Anterior cingulate cortex (tissue), 58 donors: ENCODE data around the gene GBX1.
A peak's percentile ranks its signal among the peaks of the same experiment; 100 is the strongest.

Experiments used
- DNase-seq, 58 donors: peaks; one replicate each; lab custom pipeline; 2025; lab: John Stamatoyannopoulos, UW

The GBX1 gene

DNA sequence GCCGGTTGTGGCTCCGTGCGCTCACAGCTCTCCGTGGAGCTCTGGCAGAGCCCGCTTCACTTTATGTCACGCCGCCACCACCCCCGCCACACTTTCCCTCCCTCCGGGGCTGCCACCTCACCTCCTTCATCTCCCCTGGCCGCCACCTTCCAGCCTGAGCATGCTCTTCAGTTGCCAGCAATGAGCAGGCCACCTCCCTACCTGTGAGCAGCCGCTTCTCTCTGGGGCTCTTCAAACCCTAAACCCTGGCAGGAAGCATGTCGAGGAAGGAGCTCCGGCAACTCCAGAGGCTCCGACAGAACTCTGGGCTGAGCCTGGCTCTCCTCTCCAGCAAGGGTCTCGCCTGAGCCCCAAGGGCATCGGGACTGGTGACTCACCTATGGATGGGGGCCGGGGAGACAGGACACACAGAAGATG lies 36.7 kb downstream of the GBX1 start:
- no peak for DNase-seq

DNA sequence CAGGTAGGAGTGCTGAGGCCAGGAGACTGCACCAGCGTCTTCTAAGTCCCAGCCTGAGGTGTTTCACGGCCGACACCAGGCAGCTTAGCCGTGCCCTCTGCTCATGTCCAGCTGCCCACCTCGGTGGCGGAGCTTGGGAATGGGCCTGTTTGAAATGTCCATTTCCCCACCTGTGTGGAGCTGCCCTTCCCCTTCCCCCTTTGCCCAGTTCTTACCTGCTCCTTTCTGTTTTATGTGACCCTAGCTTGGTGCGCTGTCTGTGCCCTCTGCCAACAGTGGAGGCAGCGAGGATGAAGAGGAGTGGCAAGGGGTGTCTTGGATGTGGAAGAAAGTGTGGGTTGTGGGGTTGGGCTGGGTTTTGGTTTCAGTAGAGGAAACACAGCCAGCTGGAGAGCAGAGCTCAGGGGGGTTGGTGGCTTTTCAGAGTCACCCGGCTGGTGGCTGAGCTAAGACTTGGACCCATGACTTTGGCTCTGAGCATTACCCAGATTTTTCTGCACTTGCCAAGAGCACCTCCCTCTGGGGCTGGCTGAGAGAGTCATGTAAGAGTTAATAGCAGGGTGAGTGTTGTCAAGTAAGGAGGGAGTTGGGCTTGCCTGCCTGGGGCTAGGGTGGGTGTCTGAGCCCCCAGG lies 37.4 kb downstream of the GBX1 start:
- no peak for DNase-seq

DNA sequence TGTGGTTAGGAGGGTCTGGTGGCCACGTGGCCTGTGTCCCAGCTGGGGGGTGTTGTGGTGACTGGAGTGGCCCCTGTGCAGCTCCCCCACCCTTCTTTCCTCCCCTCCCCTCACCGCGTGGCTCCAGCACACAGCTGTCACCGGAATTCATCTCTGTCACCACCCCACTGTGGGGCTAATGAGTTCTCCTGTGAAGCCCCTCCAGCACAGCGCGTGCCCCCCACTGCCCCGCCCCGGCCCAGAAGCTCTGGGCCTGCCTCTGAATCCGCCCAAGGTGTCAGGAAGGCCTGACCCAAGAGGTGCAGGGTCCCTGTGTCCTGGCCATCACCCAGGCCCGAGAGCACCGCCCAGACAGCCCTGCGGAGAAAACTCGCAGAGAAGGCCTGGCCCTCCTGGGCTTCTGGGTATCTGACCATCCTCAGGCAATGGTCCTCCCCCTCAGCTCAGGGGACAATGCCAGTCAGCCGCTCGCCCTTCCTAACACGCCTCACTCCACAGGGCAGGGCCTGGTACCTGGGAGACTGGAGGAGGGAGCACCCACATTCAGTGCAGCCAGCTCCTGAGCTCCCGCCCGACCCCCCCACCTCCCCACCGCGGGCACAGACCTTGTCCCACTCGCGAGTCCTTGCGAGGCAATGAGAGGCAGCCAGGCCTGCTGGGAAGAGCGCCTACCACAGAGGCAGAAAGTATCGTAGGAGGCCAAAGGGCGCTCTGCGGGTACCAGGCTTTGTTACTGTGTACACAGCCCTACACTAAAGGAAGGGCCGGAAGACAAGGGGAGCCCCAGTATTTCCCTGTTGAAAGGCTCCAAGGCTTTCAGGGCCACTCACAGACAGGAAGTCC lies 38.2 kb downstream of the GBX1 start:
- no peak for DNase-seq

DNA sequence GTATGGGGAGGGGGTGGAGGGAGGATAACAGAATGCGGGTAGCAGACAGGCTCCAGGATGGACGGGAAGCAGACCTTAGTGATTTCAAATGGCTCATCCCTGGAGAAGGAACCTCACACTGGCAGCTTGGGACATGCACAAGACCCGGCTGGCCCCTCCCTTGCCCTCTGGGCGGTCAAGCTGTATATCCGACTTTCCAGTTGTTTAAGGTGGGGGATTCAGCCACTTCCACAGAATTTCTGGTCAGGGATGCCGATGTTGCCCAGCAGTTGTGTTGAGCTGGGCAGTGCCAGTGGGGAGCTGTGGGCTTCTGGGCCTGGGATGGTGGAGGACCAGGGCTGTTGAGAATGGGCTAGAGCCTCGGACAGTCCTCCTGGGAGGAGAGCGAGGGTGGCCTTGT lies 38.8 kb downstream of the GBX1 start:
- DNase-seq = no peak

DNA sequence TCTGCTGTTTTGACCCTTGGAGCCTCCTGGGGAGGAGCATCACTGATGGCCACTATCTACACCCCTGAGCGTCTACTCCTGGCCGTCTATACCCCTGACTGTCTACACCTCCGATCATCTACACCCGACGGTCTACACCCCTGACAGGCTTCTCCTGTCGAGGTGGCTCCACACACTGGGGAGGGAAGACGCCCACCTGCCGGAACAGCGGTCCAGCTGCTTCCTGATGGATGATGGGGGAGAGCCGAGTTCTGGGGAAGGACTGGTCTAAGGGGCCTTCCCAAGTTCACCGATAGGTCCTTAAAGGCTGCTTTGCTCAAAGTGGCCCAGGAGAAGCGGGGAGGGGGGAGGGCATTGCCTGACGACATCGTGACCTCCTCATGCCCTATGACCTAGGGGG lies 39.4 kb downstream of the GBX1 start:
- no peak for DNase-seq

DNA sequence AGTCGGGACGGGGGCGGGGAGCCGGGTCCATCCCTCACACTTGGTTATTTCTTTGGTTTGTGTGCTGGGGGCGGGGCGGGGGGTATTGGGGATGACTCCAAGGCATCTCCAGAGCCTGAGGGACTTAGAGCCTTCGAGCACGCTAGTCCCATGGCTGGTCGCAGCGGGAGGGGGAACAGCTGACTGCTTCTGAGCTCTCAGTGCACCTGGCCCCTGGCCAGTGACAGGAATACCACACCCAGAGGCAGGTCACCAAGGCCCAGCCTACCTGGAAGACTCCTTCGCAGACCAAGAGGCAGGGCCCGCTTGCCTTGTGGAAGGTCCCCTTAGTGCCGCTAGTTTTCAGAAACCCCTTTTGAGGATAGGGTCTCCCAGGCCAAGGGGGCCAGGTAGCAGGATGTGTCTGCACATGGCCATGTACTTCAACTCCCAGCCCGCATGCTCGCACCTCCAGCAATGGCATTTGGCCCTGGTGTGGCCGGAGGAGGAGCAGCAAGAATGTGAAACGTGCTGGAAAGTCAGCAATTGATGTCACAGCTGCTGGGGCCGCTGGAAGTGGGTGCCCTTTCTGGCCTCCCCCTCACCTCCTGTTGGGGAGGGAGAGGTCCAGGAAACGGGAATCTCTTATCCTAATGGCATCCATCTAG lies 40.9 kb downstream of the GBX1 start:
- DNase-seq = no peak

DNA sequence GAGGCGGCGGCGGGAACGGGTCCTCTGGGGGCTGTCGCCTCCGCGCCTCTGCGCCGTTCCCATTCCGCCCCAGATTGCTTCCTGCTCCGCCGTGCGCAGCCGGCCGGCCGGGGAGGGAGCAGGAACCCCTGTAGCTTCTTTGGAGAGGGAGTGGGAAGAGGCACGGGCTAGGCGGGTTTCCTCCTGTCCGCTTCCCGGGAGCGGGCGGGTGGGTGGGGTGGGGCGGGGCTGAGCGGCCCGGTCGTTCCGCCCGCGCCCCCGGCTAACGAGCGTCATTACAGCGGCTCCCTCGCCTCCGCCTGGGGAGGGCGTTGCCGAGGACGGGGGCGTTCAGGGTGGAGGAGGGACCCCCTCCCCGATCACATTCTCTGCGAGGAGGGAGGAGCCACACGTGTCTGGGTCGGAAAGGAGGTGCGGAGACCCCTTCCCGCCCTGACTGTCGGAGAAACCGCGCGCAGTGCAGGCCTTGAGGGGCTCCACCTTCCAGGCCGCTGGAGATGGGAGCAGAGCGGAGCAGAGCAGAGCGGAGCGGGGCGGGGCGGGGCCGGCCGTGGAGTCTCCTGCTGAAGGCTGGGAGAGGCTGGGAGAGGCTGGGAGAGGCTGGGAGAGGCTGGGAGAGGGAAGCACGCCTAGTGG lies 41.5 kb downstream of the GBX1 start:
- DNase-seq = peak in 2 of 58 donors; percentile 16 to 49

DNA sequence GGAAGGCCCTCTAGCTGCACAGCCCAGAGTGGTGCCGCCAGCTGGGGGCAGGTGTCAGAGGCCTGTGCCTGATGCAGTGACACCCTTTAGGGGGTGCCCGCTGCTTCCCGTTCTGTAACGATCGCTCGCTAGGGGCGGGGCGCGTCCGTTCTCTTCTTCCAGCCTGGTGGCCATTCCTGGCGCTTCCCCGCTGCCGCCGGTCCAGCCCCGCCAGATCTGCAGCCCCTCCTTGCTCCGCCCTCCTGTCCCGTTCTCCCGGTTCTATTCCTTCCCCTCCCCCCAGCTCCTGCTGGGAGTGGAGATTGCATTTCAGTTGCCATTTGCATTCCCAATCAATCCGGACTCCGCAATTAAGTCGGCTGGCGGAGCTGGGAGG lies 42.0 kb downstream of the GBX1 start:
- peak in 2 of 58 donors; percentile 16 to 41 for DNase-seq

DNA sequence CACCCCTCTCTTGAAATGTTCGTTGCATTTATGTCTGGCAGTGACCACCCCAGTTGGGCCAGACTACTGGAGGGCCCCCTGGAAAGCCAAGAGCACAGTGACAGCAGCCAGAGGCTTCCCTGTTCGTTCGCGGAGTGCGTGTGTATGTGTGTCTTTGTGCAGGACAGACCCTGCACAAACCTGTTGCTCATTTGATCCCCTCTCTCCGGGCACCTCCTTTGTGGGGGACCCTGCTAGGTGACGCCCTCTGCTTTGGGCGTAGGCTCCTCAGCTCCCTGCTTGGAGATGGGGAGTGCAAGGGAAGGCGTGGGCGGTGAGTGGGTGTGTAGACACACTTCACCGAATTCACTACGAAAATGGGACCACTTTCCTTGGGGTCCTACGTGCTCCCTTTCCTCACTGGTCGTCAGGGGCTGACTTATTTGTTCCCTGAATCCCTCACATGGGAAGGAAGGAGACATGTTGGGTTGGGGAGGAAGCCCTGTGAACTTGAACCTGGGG lies 42.5 kb downstream of the GBX1 start:
- DNase-seq = no peak

DNA sequence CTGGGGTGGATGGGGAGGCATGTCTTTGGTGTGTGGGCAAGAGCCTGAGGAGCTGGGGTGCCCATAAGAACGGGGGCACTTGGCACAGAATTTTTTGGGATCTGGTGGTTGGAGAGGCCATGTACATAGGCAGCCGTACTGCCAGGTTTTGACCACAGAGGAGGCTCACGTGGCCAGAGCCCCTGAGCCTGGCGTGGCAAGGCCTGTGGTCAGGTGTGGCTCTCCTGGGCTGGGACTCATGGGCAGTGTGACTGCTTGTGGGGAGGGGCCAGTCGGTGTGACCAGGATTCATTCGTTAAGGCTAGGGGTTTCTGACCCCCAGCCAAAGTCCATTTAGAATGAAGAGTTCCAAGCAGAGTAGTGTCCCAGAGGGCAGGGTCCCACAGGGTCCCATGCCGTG lies 43.0 kb downstream of the GBX1 start:
- DNase-seq = no peak

DNA sequence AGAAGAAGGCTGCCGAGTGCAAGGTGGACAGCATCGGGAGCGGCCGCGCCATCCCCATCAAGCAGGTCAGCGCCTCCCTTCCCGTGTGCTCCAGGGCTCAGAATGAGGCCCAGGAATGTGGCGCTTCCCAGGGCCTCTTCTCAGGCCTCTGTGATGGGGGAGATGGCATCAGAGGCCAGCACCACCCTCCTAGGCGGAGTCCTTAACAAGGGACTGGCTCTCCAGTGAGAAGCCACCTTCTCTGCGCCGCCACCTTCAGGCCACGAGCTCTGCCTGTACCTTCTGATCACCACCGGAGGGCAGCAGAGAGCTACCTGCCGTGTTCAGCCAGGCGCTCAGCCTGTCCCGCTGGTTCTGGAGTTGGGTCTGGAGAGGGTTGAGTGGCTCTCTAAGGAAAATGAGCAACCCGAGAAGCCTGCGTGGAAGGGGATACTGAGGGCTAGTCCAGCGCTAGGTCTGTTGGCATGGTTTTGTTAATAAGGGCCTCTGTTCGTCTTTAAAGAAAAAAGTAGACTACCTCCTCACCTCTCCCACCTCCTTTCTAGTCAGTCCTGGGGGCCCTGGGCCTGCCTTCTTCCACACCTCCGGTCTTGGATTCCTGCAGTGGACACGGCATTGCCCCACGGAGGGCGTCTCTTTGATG lies 43.6 kb downstream of the GBX1 start:
- DNase-seq = peak in 55 of 58 donors; percentile 39 to 92 (median 71)

DNA sequence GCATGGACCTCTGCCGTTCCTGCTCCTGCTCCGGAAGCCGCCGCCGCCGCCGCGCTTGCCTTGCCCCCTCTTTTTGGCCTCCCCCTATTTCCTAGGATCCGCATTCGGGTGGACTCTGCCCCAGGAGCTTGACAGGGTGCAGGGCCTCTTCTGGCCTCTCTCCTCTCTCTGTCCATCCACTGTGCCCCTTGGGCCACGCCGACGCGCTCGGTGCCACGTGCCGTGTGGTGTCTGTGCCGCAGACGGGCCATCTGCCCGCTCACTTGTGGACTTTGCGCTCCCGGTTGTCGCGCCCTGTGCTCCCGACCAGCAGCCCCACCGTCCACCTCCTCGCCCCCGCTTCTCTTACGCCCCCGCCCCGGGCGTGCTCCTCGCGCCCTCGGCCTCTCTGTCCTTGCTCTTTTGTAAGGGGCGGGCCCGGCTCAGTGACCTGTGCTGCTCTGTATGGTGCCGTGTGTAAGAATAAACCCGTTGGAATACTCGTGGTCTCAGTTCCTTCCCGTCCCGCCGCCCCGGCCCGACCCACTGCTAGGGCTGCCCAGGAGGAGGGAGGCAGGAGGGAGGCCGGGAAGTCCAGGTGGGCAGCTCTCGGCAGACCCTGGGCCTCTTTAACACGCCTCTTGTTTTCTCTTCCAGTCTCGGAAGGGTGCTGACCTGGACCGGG lies 44.2 kb downstream of the GBX1 start:
- DNase-seq = no peak

DNA sequence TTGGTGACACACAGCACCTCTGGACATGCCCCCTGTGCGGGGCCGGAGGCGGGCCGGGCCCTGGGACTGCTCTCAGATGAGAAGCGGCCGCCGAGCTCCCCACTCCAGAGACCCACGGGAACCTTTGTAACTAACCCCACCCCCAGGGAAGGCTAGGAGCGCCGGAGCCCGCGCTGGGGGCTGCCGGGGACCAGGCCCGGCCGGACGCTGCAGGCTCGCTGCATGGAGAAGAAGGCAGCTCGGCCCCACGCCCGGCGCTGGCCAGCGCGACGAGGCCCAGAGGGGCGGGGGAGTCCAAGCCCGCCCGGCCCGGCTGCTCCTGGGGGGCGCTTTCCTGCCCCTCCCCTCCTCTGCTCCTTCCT lies 44.7 kb downstream of the GBX1 start:
- no peak for DNase-seq

DNA sequence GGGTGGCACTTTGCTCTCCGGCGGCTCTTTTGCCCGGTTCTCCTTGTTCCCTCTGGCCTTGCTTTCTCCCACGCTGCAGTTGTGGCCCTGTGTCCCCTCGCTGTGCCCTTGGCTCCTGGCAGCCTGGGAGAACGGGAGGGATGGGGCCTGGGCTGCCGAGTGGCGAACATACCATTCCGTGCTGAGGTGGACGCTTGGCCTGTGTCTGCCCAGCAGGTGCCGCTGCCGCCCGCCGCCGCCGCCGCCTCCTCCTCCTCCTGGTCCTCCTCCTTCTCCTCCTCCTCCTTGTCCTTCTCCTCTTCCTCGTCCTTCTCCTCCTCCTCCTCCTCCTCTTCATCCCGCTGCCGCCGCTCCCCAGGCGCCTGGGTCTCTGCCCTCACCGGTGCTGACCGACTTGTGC lies 45.2 kb downstream of the GBX1 start:
- peak in 1 of 58 donors; percentile 47 for DNase-seq

DNA sequence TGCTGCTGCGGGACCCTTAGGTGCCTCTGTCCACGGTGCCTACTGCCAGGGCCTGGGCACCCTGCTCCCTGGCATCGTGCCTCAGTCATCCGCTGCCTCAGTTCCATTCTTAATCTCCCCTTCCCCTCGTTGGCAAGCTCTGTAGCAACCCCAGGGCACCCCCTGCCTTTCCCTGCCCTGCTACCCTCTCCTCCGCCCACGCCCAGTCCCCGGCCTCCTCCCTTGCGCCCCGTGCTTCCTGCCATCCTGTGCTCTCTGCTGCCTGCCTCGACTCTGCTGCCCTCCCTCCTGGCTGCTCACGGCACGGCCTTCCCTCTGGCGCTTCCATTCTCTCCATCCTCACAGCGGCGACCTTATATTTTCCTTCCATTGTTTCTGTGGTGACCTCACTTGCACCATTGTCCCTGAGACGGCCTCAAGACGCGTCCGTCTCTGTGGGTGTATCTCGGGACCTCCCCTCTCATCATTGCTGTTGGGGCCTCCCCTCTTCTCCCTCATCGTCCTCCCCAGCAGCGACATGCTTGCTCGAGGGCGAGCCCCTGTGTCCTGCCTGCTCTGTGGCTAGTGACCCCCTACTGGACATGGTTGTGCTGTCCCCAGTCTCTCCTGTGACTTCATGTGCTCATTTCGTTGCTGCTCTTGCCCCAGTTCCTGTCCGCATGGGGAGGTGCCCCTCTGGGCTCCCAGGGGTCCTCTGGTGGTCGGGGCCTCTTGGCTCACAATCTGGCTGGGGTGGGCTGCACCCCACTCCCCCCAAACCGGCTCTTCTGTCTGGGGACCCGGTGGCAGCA lies 45.9 kb downstream of the GBX1 start:
- DNase-seq = no peak

DNA sequence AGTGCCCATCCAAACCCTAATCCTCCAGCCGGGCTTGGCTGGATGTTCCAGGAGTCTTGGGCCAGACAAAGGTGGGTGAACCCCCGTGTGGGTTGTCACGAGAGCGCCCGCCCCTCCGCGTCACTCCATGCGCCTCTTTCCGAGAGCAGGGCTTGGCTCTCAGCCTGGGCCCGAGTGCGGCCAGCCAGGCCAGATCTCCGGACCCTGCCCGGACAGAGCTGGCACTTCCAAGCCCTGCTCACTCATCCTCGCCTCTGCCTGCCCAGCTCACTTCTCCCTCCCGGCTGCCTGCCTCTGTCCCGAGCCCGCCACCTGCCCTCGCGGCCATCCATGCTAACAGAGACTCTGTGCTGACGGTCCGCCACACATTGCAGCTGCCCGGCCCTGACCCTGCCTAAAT lies 46.6 kb downstream of the GBX1 start:
- peak in 37 of 58 donors; percentile 10 to 74 (median 43) for DNase-seq

DNA sequence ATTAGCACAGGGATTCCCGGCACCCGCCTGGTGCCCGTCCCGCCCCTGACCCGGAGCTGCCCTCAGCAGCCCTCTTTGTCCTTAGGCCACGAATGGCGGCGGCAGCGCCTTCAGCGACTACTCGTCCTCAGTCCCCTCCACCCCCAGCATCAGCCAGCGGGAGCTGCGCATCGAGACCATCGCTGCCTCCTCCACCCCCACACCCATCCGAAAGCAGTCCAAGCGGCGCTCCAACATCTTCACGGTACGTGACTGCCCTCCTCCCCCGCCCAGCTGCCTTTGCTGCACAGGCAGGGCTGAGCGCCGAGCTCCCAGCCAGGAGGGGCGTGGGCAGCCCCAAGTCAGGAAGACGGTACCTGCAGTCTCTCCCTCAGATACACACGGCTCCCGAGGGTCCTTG lies 47.6 kb downstream of the GBX1 start:
- peak in 38 of 58 donors; percentile 14 to 84 (median 52) for DNase-seq

DNA sequence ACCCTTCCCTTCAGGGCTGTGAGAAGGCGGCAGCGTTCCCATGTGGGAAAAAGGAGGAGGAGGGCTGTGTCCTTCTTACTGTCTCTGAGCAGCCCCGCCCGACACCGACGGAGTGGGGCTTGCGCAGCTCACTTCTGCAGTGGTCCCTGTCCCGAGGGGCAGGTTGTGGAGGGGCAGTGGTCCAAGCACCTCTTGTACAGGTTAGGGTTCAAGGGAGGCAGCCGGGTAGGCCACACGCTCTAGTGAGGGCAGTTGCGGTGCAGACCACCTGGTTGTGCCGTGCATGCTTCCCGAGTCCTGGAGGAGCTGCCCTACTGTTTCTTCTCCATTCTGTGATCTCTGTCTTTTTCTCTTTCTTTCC lies 48.5 kb downstream of the GBX1 start:
- no peak for DNase-seq
